Neural progenitor cell (in vitro differentiated cells): ENCODE results near the gene PREP. TPM values are rescaled to one million over a fixed set of nuclear protein-coding genes. Genes with fewer than 3 reads are reported as not detected.

Experiments
- DNase-seq: peaks from one replicate; pipeline ENCODE4 v3.0.0-alpha.2; 2016; ENCODE audit warnings: low spot score
- H2AFZ ChIP-seq: fragments of 200-600 bp; sonication (generic); replicated peaks from 2 replicates; pipeline ENCODE4 v1.6.1; 2016; ENCODE audit warnings: antibody characterized with exemption
- H3F3A ChIP-seq: fragments of 200-600 bp; sonication (generic); 2 replicates; pipeline ENCODE4 v1.6.1; 2016; ENCODE audit warnings: antibody characterized with exemption, low read depth
- H3K27ac ChIP-seq: fragments of 200-600 bp; sonication (generic); 2 replicates; pipeline ENCODE4 v1.5.1; 2016; ENCODE audit warnings: mild to moderate bottlenecking
- H3K27me3 ChIP-seq: fragments of 200-600 bp; sonication (generic); 2 replicates; pipeline ENCODE4 v1.6.1; 2016; ENCODE audit warnings: mild to moderate bottlenecking, moderate library complexity
- H3K36me3 ChIP-seq: fragments of 200-600 bp; sonication (generic); 2 replicates; pipeline ENCODE4 v1.5.1; 2016
- H3K4me1 ChIP-seq: fragments of 200-600 bp; sonication (generic); 2 replicates; pipeline ENCODE4 v1.6.1; 2016; ENCODE audit warnings: mixed run types
- H3K4me2 ChIP-seq: fragments of 200-600 bp; sonication (generic); 2 replicates; pipeline ENCODE4 v1.6.1; 2016
- H3K4me3 ChIP-seq: fragments of 200-600 bp; sonication (generic); 2 replicates; pipeline ENCODE4 v1.5.1; 2016
- H3K79me2 ChIP-seq: fragments of 200-600 bp; sonication (generic); 2 replicates; pipeline ENCODE4 v1.6.1; 2016; ENCODE audit warnings: low read depth
- H3K9ac ChIP-seq: fragments of 200-600 bp; sonication (generic); 2 replicates; pipeline ENCODE4 v1.6.1; 2016
- H3K9me3 ChIP-seq: fragments of 200-600 bp; sonication (generic); 2 replicates; pipeline ENCODE4 v1.5.1; 2016; ENCODE audit warnings: low read depth
- H4K20me1 ChIP-seq: fragments of 200-600 bp; sonication (generic); 2 replicates; pipeline ENCODE4 v1.6.1; 2016; ENCODE audit warnings: low read depth
- H3K27ac Mint-ChIP-seq: 3 replicates; pipeline ENCODE4 v1.8.0; 2021; ENCODE audit warnings: mixed read lengths
- H3K27me3 Mint-ChIP-seq: 2 replicates; pipeline ENCODE4 v1.8.0; 2022; ENCODE audit warnings: low read depth, mild to moderate bottlenecking, inconsistent platforms, moderate library complexity, mixed read lengths; ENCODE audit not compliant: insufficient read depth
- H3K36me3 Mint-ChIP-seq: 3 replicates; pipeline ENCODE4 v1.8.0; 2021; ENCODE audit warnings: mixed read lengths
- H3K4me1 Mint-ChIP-seq: 3 replicates; pipeline ENCODE4 v1.8.0; 2021; ENCODE audit warnings: mixed read lengths
- H3K4me3 Mint-ChIP-seq: 3 replicates; pipeline ENCODE4 v1.8.0; 2021; ENCODE audit warnings: mild to moderate bottlenecking, moderate library complexity, mixed read lengths
- H3K9me3 Mint-ChIP-seq: 3 replicates; pipeline ENCODE4 v1.8.0; 2020; ENCODE audit warnings: mixed read lengths
- EZH2 ChIP-seq: fragments of 200-600 bp; sonication (generic); IDR thresholded peaks from 2 replicates; pipeline ENCODE4 v1.6.1; 2017; ENCODE audit warnings: antibody characterized with exemption, mild to moderate bottlenecking, moderate library complexity
- EZH2phosphoT487 ChIP-seq: fragments of 200-600 bp; sonication (generic); IDR thresholded peaks from 2 replicates; pipeline ENCODE4 v1.6.1; 2017; ENCODE audit warnings: antibody characterized with exemption
- total RNA-seq: library from RNA; depleted of rRNA; stranded (reverse); fragments of >200 nt; gene quantifications from 2 replicates; pipeline ENCODE4 v1.2.3, GENCODE V29; 2015; ENCODE audit warnings: low replicate concordance
- TF ChIP-seq, protein P1 (sequence below): fragments of 200-600 bp; sonication (generic); IDR thresholded peaks from 2 replicates; pipeline ENCODE4 v1.5.1; 2017; ENCODE audit warnings: antibody characterized with exemption, mild to moderate bottlenecking

Gene PREP
- total RNA-seq, 1 donor from 2014 or later, result 28.6 TPM

DNA sequence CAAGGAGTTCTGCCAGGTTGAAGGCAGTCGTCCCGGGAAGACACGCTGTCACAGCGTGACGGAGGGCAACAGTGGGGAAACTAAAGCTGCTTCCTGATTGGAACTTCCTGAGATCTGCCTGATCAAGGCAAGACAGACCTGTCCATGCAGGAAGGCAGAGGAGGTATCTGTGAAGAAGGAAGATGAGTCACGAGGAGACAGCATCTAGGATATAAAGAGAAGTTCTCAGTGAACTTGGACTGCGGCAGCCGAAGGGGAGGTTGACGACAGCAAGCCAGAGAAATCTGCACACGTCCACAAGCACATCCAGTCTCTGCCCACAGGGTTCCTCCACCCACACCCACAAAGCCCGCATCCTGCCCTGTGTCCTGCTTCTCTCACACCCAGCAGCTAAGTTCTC, 38.6 kb downstream of the PREP start:
- Mint-ChIP-seq H3K4me3 (no peak overlapping the region), H3K27me3 (no peaks in the 10 kb centered on the region), H3K9me3 (peaks cover under 1% of the 10 kb centered on the region), H3K27ac (peak overlapping the region; percentile 46), H3K36me3 (peaks cover 43% of the 10 kb centered on the region), H3K4me1 (no peaks in the 10 kb centered on the region)
- DNase-seq, result no peak
- no peaks in the 10 kb centered on the region for H3K36me3 ChIP-seq
- H3K27me3 ChIP-seq, result no peaks in the 10 kb centered on the region
- no peaks in the 10 kb centered on the region for H3K9me3 ChIP-seq
- no peak for TF ChIP-seq EZH2phosphoT487
- TF ChIP-seq EZH2, result no peak
- TF ChIP-seq, protein P1, sequence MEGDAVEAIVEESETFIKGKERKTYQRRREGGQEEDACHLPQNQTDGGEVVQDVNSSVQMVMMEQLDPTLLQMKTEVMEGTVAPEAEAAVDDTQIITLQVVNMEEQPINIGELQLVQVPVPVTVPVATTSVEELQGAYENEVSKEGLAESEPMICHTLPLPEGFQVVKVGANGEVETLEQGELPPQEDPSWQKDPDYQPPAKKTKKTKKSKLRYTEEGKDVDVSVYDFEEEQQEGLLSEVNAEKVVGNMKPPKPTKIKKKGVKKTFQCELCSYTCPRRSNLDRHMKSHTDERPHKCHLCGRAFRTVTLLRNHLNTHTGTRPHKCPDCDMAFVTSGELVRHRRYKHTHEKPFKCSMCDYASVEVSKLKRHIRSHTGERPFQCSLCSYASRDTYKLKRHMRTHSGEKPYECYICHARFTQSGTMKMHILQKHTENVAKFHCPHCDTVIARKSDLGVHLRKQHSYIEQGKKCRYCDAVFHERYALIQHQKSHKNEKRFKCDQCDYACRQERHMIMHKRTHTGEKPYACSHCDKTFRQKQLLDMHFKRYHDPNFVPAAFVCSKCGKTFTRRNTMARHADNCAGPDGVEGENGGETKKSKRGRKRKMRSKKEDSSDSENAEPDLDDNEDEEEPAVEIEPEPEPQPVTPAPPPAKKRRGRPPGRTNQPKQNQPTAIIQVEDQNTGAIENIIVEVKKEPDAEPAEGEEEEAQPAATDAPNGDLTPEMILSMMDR, result no peak
- no peaks in the 10 kb centered on the region for H3K79me2 ChIP-seq
- no peak overlapping the region for H2AFZ ChIP-seq
- H3K4me3 ChIP-seq, result no peak overlapping the region
- H3K27ac ChIP-seq, result no peak overlapping the region
- H4K20me1 ChIP-seq, result no peaks in the 10 kb centered on the region
- H3K4me2 ChIP-seq, result no peak overlapping the region
- no peak overlapping the region for H3K9ac ChIP-seq
- no peaks in the 10 kb centered on the region for H3K4me1 ChIP-seq
- H3F3A ChIP-seq, result no peaks in the 10 kb centered on the region

DNA sequence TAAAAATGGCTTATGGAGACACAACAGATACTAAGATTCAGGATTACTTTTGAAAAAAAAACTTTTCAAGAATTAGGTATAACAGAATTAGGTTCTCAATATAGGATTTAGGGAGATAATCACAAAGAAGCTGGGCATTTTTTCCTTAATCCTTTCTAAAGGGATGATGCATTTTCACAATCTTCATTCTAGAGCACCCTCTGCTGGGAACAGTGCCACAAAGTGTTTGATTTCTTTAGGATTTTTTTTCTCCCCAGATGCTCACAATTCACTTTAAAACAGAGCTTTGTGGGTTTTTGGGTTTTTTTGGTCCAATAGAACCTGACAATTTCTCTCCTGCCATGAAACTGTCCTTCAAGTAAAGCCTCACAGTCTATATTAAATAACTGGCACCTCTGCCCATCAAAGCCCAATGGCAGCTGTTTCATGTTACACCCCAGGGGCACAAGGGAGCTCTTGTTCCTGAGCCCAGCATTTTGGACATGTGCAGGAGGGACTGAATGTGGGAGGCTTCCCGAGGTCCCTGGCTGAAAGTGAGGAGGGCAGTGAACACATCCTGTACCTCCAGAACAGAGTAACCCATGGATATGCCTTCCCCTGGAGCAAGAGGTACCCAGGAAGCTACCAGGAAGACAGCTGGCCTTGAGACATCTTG, 39.7 kb downstream of the PREP start:
- H3K9me3 Mint-ChIP-seq, result no peaks in the 10 kb centered on the region
- H3K79me2 ChIP-seq, result no peaks in the 10 kb centered on the region
- H3K4me2 ChIP-seq, result no peak overlapping the region
- no peaks in the 10 kb centered on the region for H3K9me3 ChIP-seq
- peaks cover 3% of the 10 kb centered on the region for H3K27me3 Mint-ChIP-seq
- H3K4me1 ChIP-seq, result no peaks in the 10 kb centered on the region
- H3K4me1 Mint-ChIP-seq, result no peaks in the 10 kb centered on the region
- no peaks in the 10 kb centered on the region for H3K36me3 ChIP-seq
- TF ChIP-seq, protein P1, result peak; percentile 67
- TF ChIP-seq EZH2 (no peak), EZH2phosphoT487 (no peak)
- no peak overlapping the region for H3K9ac ChIP-seq
- H3K4me3 ChIP-seq, result no peak overlapping the region
- no peak overlapping the region for H3K27ac ChIP-seq
- no peaks in the 10 kb centered on the region for H3F3A ChIP-seq
- peaks cover 43% of the 10 kb centered on the region for H3K36me3 Mint-ChIP-seq
- H3K27me3 ChIP-seq, result no peaks in the 10 kb centered on the region
- peak; percentile 47 for DNase-seq
- H4K20me1 ChIP-seq, result no peaks in the 10 kb centered on the region
- no peak overlapping the region for H2AFZ ChIP-seq
- H3K4me3 Mint-ChIP-seq, result no peak overlapping the region
- H3K27ac Mint-ChIP-seq, result no peak overlapping the region

DNA sequence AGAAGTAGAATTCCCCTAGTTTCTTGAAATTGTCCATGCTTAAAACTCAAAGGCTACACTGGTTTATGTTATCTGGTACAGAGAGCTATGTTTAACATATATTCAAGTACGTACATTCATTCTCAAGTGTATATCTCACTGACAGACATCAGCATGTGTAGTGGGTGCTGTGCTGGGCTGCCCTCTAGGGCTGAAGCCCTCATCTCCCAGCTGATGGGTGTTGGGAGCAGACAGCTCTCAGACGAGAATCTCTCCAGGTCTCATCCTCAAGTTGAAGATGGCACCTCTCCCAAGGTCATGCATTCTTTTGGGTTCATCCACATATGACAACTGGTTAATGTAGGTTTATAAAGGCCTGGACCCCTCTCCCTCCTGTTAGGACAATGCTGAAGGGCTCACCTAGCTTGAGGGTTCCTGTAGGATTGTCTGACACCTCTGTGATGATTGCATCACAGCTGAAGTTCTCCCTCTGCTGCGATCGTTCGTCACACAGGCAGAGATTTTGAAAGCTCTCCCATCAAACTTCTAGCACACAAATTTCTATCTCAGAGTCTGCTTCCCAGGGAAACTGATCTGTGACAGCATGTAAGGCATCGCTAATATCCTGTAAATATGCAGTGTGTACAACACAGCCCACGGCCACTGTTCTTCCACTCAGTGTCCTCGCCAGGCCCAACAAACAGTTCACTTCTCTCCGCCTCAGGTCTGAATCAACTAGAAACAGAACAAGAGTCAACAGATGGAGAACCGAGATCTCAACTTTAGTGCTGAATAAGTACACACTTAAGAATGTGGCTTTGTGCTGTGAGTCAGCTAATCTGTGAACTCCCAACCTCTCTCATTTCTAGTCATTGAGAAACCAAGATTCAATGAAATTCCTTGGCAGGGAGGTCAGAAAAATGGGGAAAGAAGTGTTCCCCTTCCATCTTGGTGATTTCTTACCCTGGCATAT, 43.2 kb downstream of the PREP start:
- Mint-ChIP-seq H3K4me3 (no peak overlapping the region), H3K36me3 (peaks cover 48% of the 10 kb centered on the region), H3K4me1 (no peaks in the 10 kb centered on the region), H3K27me3 (peaks cover 3% of the 10 kb centered on the region), H3K27ac (no peak overlapping the region), H3K9me3 (peaks cover 11% of the 10 kb centered on the region)
- Histone ChIP-seq H3K36me3 (no peaks in the 10 kb centered on the region), H3F3A (no peaks in the 10 kb centered on the region), H3K9me3 (no peaks in the 10 kb centered on the region), H3K4me2 (no peak overlapping the region), H3K4me3 (no peak overlapping the region), H2AFZ (no peak overlapping the region), H3K4me1 (no peaks in the 10 kb centered on the region), H3K27me3 (no peaks in the 10 kb centered on the region), H3K27ac (no peak overlapping the region), H3K79me2 (no peaks in the 10 kb centered on the region), H3K9ac (no peak overlapping the region), H4K20me1 (no peaks in the 10 kb centered on the region)
- no peak for DNase-seq
- TF ChIP-seq EZH2 (no peak), EZH2phosphoT487 (no peak)
- TF ChIP-seq, protein P1, result no peak
